Left ventricle myocardium inferior (tissue), 1 donor: Measurements from ENCODE around the gene ENTPD8. TPM values are rescaled to one million over a fixed set of nuclear protein-coding genes. Genes with fewer than 3 reads are reported as not detected.

ENCODE experiments used
- DNase-seq: peaks from one replicate; pipeline ENCODE4 v3.0.0-alpha.2; 2020
- H3K27ac ChIP-seq: fragments of 200-600 bp; replicated peaks from 2 replicates; pipeline ENCODE4 v1.8.0; 2021
- H3K27me3 ChIP-seq: fragments of 200-600 bp; 2 replicates; pipeline ENCODE4 v1.8.0; 2021; ENCODE audit warnings: low read depth
- H3K36me3 ChIP-seq: fragments of 200-600 bp; 2 replicates; pipeline ENCODE4 v1.8.0; 2021
- H3K4me1 ChIP-seq: fragments of 200-600 bp; 2 replicates; pipeline ENCODE4 v1.8.0; 2021
- H3K4me3 ChIP-seq: fragments of 200-600 bp; 2 replicates; pipeline ENCODE4 v1.8.0; 2021; ENCODE audit warnings: mild to moderate bottlenecking, moderate library complexity
- H3K9me3 ChIP-seq: fragments of 200-600 bp; replicated peaks from 2 replicates; pipeline ENCODE4 v1.8.0; 2021
- CTCF ChIP-seq: fragments of 200-600 bp; IDR thresholded peaks from 2 replicates; pipeline ENCODE4 v1.8.0; 2021; ENCODE audit warnings: antibody characterized with exemption, mild to moderate bottlenecking, borderline replicate concordance
- intact Hi-C: fragments of 100-400 bp; cut with micrococcal nuclease; formaldehyde crosslinking; loops from one replicate; pipeline ENCODE4 v1.11.0; 2022
- total RNA-seq: library from RNA; stranded (reverse); fragmentation: NEBNext Ultra II Directional; extraction: Animal tissue kit (Norgen Biotek cat#: 25700); gene quantifications from one replicate; pipeline ENCODE4 v1.2.1, GENCODE V29; 2021
- donor health status: DM: no; HTN: yes; CAD: no; lungs with severe emphysema.

Gene ENTPD8
- total RNA-seq, 1 donor from 2014 or later, result not detected

DNA sequence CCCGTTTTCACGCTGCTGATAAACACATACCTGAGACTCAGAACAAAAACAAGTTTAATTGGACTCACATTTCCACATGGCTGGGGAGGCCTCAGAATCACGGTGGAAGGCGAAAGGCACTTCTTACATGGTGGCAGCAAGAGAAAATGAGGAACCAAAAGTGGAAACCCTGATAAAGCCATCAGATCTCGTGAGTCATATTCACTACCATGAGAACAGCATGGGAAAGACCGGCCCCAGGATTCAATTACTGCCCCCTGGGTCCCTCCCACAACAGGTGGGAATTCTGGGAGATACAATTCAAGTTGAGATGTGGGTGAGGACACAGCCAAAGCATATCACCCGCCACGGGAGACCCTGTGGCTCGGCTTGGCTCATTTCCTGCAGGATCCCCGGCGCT lies 38.4 kb downstream of the ENTPD8 start:
- Histone ChIP-seq H3K4me1 (peaks cover 20% of the 10 kb centered on the region), H3K4me3 (no peak overlapping the region), H3K27me3 (no peaks in the 10 kb centered on the region), H3K27ac (no peak overlapping the region), H3K9me3 (no peaks in the 10 kb centered on the region), H3K36me3 (no peaks in the 10 kb centered on the region)
- intact Hi-C loops, result no loop called here
- no peak for DNase-seq
- TF ChIP-seq CTCF, result no peak

GRCh38 chr9:137398561-137399468 lies 42.3 kb downstream of the ENTPD8 start:
- TF ChIP-seq CTCF, result no peak
- intact Hi-C loops, result no loop called here
- H3K27ac ChIP-seq, result no peak overlapping the region
- no peaks in the 10 kb centered on the region for H3K27me3 ChIP-seq
- DNase-seq, result no peak
- peaks cover 6% of the 10 kb centered on the region for H3K36me3 ChIP-seq
- H3K9me3 ChIP-seq, result no peaks in the 10 kb centered on the region
- H3K4me3 ChIP-seq, result no peak overlapping the region
- H3K4me1 ChIP-seq, result no peaks in the 10 kb centered on the region

GRCh38 chr9:137397675-137398423 lies 43.3 kb downstream of the ENTPD8 start:
- Histone ChIP-seq H3K27me3 (no peaks in the 10 kb centered on the region), H3K36me3 (peaks cover 6% of the 10 kb centered on the region), H3K4me1 (no peaks in the 10 kb centered on the region), H3K27ac (no peak overlapping the region), H3K4me3 (no peak overlapping the region), H3K9me3 (no peaks in the 10 kb centered on the region)
- intact Hi-C loops, result no loop called here
- no peak for DNase-seq
- TF ChIP-seq CTCF, result no peak

- Histone ChIP-seq H3K27ac (no peak overlapping the region), H3K4me3 (no peak overlapping the region), H3K36me3 (peaks cover 6% of the 10 kb centered on the region), H3K27me3 (no peaks in the 10 kb centered on the region), H3K9me3 (no peaks in the 10 kb centered on the region), H3K4me1 (no peaks in the 10 kb centered on the region)
- intact Hi-C loops, result no loop called here
- TF ChIP-seq CTCF, result no peak
- no peak for DNase-seq
These were observed 44.4 kb downstream of the ENTPD8 start for GRCh38 chr9:137396634-137397367.

GRCh38 chr9:137396227-137396626 lies 44.9 kb downstream of the ENTPD8 start:
- no peak for DNase-seq
- Histone ChIP-seq H3K27me3 (no peaks in the 10 kb centered on the region), H3K27ac (no peak overlapping the region), H3K4me1 (no peaks in the 10 kb centered on the region), H3K4me3 (no peak overlapping the region), H3K9me3 (no peaks in the 10 kb centered on the region), H3K36me3 (peaks cover 6% of the 10 kb centered on the region)
- intact Hi-C loops, result no loop called here
- TF ChIP-seq CTCF, result no peak
